ENCODE data around the gene SLC9A3.

DNA sequence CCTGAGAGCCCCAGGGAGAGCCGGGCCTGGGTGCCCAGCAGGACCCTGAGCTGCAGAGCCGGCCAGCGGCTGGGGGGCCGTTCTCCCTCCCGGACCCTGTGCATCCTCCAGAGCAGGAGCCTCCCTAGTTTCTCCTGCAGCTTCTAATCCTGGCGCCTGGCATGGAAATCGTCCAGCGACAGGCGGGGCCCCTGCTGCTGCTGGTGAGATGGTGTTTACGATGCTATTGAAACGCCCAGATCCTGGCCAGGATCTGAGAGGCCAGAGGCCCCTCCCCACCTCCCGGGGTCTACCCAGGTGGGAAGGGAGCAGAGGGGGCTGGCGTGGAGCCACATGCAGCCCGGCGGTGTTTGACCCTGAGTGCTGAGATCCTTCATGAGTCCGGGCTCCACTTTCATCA lies 49.7 kb upstream of the SLC9A3 start:
- no peak for TF ChIP-seq POLR2AphosphoS2 (IDR thresholded peaks at IDR 0.05; ENCODE audit: low read depth, low read length)
- no peak for TF ChIP-seq CBX2 (IDR thresholded peaks at IDR 0.05; ENCODE audit: low read depth, low read length)
- TF ChIP-seq CBX2 (CRISPR knock-in tag; IDR thresholded peaks at IDR 0.05; ENCODE audit: low read depth) = no peak
- TF ChIP-seq FOSL1 (CRISPR knock-in tag; IDR thresholded peaks at IDR 0.05; ENCODE audit: borderline replicate concordance) = no peak
- TF ChIP-seq PTBP1 (IDR thresholded peaks at IDR 0.05; ENCODE audit: low read depth, low read length, poor library complexity, severe bottlenecking) = no peak
- TF ChIP-seq, protein P1, sequence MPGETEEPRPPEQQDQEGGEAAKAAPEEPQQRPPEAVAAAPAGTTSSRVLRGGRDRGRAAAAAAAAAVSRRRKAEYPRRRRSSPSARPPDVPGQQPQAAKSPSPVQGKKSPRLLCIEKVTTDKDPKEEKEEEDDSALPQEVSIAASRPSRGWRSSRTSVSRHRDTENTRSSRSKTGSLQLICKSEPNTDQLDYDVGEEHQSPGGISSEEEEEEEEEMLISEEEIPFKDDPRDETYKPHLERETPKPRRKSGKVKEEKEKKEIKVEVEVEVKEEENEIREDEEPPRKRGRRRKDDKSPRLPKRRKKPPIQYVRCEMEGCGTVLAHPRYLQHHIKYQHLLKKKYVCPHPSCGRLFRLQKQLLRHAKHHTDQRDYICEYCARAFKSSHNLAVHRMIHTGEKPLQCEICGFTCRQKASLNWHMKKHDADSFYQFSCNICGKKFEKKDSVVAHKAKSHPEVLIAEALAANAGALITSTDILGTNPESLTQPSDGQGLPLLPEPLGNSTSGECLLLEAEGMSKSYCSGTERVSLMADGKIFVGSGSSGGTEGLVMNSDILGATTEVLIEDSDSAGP (CRISPR knock-in tag; IDR thresholded peaks at IDR 0.05; ENCODE audit: borderline replicate concordance) = no peak
- no peak for TF ChIP-seq RBAK (CRISPR knock-in tag; IDR thresholded peaks at IDR 0.05)
- no peak for TF ChIP-seq TBP (CRISPR knock-in tag; IDR thresholded peaks at IDR 0.05)
- no peak for TF ChIP-seq ZNF281 (CRISPR knock-in tag; IDR thresholded peaks at IDR 0.05; ENCODE audit: borderline replicate concordance)
- no peak for TF ChIP-seq ZFY (CRISPR knock-in tag; IDR thresholded peaks at IDR 0.05)

Data from HepG2 (cell line).